Skin of body (tissue), 2 donors: Measurements from ENCODE around the gene RAET1E. TPM values are rescaled to one million over a fixed set of nuclear protein-coding genes. Genes with fewer than 3 reads are reported as not detected.
"Not testable (repeated sequence)": the region's sequence is repeated elsewhere in the genome, so short reads cannot be mapped to it uniquely, and the experiment has no call there.

Source experiments
- DNase-seq: peaks from one replicate; lab custom pipeline; 2025; lab: John Stamatoyannopoulos, UW
- total RNA-seq: library from RNA; depleted of rRNA; stranded (reverse); fragments of >200 nt; gene quantifications from one replicate; pipeline ENCODE4 v1.2.3, GENCODE V29; 2014

The RAET1E gene
- total RNA-seq, 1 donor from 2014 or later: 3.3 TPM

- no peak for DNase-seq
Measured at GRCh38 chr6:149910721-149911151, 12.8 kb upstream of the RAET1E start.

DNA sequence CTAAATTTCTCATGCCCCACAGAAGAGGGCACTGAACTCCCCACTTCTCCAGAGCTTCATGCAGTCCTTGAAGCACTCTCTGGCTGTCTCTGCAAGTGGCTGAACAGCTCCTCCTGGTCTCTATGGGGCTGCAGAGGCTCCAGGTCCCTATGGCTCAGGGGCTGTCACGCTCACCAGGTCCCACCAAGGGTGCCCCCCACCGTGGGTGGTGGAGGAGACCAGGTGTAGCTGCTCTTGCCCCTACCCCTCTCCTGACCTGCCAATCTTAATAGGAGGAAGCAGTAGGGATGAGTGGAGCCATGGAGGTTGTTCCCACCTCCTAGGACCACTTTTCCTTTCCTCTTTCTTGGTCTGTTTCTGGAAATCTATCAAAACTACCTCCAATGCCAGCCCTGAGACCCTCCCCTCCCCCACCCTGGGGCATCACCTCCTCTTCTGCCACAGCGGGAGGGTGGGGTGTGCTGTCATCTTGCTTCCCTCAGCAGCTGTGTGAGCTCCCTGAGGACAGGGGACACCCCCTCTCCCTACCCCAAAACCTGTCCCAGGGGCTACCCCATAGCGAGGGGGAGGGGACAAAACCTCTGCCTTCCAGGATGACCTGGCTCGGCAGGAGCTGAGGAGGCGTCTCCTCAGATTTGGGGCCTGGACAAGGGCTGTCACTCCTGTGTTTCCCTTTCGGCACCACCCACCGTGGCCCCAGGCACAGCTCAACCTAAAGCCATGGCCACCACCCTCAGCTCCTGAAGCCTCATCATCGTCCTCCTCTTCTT, 12.0 kb upstream of the RAET1E start:
- DNase-seq: no peak

- not testable (repeated sequence) for DNase-seq
Measured at GRCh38 chr6:149908480-149908879, 10.6 kb upstream of the RAET1E start.

DNA sequence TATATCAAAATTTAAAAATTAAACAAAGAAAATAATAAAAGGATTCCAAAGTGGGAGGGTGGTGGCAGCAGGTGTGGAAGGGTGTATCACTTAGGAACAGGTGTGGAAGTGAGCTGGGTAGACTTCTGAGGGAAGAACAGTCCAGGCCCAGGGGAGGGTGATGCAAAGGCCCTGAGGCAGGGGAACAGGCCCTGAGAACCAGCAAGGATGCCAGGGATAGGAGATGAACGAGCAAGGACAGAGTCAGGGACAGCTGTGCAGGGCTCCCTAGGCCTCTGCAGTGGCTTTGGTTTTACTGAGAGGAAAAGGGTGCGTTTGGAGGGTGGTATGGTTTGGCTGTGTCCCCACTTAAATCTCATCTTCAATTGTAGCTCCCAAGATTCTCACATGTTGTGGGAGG, 9.4 kb upstream of the RAET1E start:
- no peak for DNase-seq

GRCh38 chr6:149906405-149906804, 8.5 kb upstream of the RAET1E start:
- no peak for DNase-seq

DNA sequence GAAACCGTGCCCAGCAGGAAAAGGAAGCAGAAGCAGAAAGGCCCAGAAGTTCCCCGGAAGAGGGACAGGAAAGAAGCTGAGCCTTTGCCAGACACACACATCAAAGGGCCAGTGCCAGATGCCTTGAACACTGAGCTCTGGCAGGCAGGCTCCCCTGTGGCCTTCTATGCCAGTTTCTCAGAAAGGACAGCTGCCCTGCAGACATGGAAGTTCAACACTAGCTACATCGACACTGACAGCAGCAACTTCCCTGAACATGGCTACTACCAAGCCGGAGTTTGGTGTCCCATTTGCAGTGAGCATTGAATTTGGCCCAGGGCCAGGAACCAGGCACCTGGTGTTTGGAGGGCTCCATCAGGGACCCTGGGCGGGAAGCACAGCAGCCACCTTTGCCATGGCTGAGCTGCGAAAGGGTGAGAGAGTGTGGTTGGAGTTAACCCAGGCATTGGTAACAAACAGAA, 8.0 kb upstream of the RAET1E start:
- no peak for DNase-seq

DNA sequence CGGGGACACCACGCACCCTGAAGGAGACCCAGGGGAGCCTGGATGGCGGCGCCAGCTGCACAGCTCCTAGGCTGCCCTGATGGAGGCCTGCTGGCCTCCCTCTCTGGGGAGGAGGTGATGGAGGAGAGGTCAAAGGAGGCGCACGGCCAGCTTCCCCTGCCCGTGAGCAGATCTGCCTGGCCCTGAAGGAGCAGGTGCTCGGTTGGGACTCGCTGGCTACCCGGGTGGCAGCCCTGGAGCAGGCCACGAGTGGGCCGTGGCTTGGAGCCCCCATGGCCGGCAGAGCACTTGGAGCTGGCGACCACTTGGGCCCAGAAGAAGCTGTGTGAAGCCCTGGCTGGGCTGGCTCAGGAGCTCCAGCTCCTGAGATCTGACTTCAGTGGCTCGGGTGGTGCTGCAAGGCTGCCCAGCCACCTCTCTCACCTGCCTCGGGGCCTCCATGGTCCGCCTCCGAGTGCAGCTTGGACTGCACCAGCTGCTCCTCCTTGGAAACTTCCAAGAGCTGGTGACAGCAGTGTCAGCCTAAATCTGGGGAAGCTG, 7.5 kb upstream of the RAET1E start:
- no peak for DNase-seq

DNA sequence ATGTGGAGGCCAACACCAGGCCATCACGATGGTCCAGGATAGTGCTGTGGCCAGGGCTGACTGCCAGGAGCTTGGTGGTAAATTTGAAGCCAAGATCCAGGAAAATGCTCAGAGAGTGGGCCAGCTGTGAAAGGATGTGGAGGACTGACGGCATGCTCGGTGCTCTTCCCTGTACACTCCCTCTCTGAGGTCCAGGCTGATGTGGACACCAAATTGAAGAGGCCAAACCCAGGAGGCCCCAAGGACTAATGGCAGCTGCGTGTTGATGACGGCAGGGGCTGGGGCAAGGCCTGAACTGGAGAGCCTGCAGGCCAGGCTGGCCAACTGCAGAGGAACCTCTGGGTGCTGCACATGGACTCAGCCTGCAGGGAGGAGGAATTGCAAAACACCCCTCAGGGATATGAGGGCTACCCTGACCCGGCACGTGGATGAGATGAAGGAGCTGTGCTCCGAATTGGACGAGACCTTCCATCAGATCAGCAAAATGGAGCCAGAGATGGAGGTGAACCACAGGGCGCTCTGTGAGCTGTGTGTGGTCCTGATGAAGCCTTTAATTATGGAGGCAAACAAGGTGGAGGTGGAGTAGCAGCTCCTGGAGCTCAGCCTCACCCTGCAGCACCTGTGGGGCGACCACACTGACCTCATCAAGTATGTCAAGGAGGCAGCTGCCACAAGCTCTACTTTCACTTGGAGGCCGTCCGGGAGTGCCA, 6.9 kb upstream of the RAET1E start:
- DNase-seq: no peak

GRCh38 chr6:149903938-149904611, 6.2 kb upstream of the RAET1E start:
- DNase-seq: no peak

DNA sequence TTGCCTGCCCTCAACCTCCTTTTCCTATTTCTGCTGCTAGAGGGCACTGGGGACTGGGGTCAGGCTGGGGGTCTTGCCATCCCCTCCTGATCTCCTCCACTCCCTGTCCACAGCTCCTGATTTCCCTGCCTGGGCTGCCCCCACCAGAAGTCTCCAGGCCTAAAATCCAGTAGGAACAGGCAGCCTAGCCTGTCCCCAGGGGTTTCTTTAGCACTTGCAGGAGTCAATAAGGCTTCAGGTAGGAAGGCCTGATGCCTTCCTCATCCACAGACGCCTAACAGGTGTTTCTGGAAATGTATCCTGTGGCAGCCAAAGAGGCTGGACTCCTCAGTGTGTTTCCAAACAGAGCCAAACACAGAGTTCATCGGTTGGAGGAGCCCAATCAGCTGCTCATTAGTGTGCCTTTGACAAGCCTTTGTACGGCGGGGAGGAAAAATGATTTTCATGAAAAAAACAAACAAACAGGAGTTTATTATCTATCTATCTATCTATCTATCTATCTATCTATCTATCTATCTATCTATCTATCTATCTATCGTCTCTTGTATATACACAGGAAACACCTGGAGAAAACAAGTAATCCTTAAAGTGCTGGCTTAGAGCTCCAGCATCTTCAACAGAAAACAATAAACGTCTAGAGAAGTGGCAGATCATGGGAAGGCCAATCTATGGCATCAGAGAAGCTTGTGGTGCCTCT, 3.7 kb upstream of the RAET1E start:
- DNase-seq: no peak

- DNase-seq: no peak
Measured at GRCh38 chr6:149900620-149901443, 2.9 kb upstream of the RAET1E start.

DNA sequence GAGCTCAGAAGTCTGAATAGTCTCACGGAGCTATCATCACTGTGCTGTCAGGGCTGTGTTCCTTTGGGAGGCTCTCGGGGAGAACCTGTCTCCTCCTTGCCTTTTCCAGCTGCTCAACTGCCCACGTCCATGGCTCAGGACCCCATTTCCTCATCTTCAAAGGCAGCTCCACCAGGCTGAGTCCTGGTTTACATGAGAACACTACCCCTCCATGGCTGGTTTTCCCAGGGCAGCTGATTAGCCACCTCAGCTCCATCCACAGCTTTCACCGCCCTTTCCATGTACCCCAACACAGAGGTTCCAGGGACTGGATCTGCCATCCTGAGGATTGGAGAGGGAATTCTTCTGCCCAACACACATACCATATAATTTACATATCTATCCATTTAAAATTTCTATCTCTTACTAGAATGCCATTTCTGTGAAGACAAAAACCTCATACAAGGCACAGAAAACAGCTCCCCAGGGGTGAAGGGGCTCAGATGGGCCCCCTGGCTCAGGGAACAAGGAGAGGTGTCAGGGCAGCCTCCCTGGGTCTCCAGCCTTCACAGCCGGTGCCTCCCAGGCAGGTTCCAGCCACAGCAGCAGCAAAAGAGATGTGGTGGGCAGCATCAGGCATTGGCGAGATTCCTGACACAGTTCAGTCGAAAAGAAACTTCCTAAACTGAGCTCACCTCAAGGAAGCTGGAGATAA, 2.2 kb upstream of the RAET1E start:
- DNase-seq: no peak

DNA sequence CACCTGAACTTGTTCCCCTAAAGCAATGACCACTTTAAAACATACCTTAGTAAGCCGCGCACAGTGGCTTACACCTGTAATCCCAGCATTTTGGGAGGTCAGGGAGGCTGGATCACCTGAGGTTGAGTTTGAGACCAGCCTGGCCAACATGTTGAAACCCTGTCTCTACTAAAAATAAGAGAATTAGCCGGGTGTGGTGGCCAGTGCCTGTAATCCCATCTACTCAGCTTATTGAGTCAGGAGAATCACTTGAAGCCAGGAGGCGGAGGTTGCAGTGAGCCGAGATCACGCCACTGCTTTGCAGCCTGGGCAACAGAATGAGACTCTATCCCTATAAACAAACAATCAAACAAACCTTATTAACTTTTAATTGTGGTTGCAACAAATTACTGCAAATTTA, 1.6 kb upstream of the RAET1E start:
- no peak for DNase-seq

GRCh38 chr6:149898966-149899365, 1.1 kb upstream of the RAET1E start:
- DNase-seq: no peak

DNA sequence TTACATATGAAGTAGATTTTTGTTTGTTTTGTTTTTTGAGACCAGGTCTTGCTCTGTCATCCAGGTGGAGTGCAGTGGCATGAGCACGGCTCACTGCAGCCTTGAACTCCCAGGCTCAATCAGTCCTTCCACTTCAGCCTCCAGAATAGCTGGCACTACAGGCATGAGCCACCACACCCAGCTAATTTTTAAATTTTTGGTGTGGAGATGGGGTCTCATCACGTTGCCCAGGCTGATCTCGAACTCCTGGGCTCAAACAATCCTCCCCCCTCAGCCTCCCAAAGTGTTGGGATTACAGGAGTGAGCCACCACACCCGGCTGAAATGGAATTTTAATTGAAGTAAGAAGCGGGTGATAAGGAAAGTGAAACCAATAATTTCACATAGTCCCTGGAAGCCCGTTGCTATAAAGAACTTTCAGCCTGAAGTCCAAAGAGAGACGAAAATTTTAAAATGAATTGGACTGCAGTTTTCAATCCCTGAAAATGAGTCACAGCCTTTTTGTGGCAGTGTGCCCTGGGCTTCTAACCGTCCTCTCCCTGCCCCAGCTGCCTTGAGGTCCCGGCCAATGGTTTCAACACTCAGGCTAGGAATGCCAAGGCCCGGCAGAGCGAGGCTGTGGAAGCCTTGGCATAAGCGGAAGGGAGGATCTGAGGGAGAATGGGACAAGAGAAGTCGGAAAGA, 757 bp downstream of the RAET1E start:
- no peak for DNase-seq

DNA sequence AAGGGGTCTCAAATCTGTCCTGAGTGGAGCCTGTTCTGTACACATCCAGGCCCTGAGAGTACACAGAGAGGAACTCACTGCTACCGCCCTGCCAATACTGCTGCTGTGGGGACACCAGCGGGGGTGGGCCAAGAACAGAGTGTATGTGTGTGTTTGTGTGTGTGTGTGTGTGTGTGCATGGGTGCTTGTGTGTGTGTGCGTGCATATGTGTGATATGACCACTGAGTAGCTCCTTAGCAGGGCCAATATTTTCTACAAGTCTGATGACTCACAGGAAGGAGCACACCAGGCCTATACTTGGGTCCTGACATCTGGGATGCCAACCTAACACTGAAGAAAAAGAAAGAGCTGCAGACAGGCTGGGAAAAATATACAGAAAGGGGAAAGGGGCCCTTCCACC, 1.4 kb downstream of the RAET1E start:
- DNase-seq: no peak

DNA sequence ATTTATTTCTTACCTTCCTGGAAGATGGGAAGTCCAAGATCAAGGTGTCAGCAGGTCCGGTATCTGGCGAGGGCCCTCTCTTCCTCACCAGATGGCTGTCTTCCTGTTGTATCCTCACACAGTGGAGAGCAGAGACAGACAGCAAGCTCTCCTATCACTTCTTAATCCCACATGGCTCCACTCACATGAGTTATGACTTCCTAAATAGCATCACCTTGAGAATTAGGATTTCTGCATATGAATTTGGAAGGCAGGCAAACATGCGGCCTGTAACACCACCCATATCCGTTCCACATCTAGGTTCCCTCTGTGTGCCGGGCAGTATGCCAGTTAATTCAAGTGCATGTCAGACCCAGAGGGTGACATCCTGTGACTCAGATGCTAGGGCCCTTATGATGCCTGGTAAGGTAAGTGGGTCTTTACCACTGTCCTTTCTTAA, 2.1 kb downstream of the RAET1E start:
- DNase-seq: no peak

GRCh38 chr6:149895048-149895590, 2.8 kb downstream of the RAET1E start:
- DNase-seq: peak; percentile 19

- DNase-seq: not testable (repeated sequence)
Measured at GRCh38 chr6:149891864-149892263, 6.0 kb downstream of the RAET1E start.
